CD4-positive, alpha-beta memory T cell (primary cell): ENCODE results near the gene TEX55. TPM values are rescaled to one million over a fixed set of nuclear protein-coding genes. Genes with fewer than 3 reads are reported as not detected.
"Not testable (repeated sequence)": the region's sequence is repeated elsewhere in the genome, so short reads cannot be mapped to it uniquely, and the experiment has no call there.

Experiments used
- CTCF ChIA-PET: fragments of 350-600 bp; sonication (Branson Sonifier 250); formaldehyde crosslinking; loops from one replicate; lab custom pipeline; 2021; ENCODE audit warnings: inconsistent platforms; ENCODE audit not compliant: partially characterized antibody; lab: Charles Lee
- POLR2A ChIA-PET: fragments of 350-600 bp; sonication (Branson Sonifier 250); formaldehyde crosslinking; loops from one replicate; lab custom pipeline; 2021; ENCODE audit not compliant: partially characterized antibody; lab: Charles Lee
- DNase-seq, 5 donors: peaks; one replicate each; pipeline versions ENCODE4 v3.0.0 to v3.0.0-alpha.2; 2020 to 2022; ENCODE audit warnings: mixed read lengths in 1 of 5
- H3K27ac ChIP-seq: one replicate; pipeline ENCODE4 v1.7.0; 2013; ENCODE audit warnings: low read depth, low read length
- H3K27me3 ChIP-seq: 2 replicates; pipeline ENCODE4 v1.7.0; 2013; ENCODE audit warnings: mild to moderate bottlenecking, low read length, moderate library complexity; ENCODE audit not compliant: insufficient read depth
- H3K36me3 ChIP-seq: 2 replicates; pipeline ENCODE4 v1.7.0; 2013; ENCODE audit warnings: mild to moderate bottlenecking, low read length, moderate library complexity; ENCODE audit not compliant: insufficient read depth
- H3K4me1 ChIP-seq: 2 replicates; pipeline ENCODE4 v1.7.0; 2013; ENCODE audit warnings: mild to moderate bottlenecking, low read length, moderate library complexity; ENCODE audit not compliant: insufficient read depth
- H3K4me3 ChIP-seq, 2 donors: one replicate each; pipeline ENCODE4 v1.7.0; 2013; ENCODE audit warnings: low read length in 2 of 2, mild to moderate bottlenecking in 1 of 2
- H3K9me3 ChIP-seq, 2 donors: one replicate each; pipeline ENCODE4 v1.7.0; 2013; ENCODE audit warnings: low read length in 2 of 2, control low read depth in 1 of 2; ENCODE audit not compliant: control insufficient read depth in 1 of 2
- H3K27ac Mint-ChIP-seq, 7 donors: one replicate each; pipeline ENCODE4 v1.8.0; 2020 to 2021; ENCODE audit warnings: mixed read lengths in 7 of 7, mild to moderate bottlenecking in 6 of 7, inconsistent platforms in 3 of 7, moderate library complexity in 3 of 7
- H3K27me3 Mint-ChIP-seq, 2 donors: one replicate each; pipeline ENCODE4 v1.8.0; 2020 to 2021; ENCODE audit warnings: mixed read lengths in 2 of 2
- H3K36me3 Mint-ChIP-seq, 2 donors: one replicate each; pipeline ENCODE4 v1.8.0; 2020 to 2021; ENCODE audit warnings: mixed read lengths in 2 of 2, inconsistent platforms in 1 of 2, mild to moderate bottlenecking in 1 of 2
- H3K4me1 Mint-ChIP-seq, 4 donors: one replicate each; pipeline ENCODE4 v1.8.0; 2020 to 2021; ENCODE audit warnings: mixed read lengths in 4 of 4, mild to moderate bottlenecking in 1 of 4
- H3K4me3 Mint-ChIP-seq, 8 donors: one replicate each; pipeline ENCODE4 v1.8.0; 2020 to 2021; ENCODE audit warnings: mixed read lengths in 8 of 8, mild to moderate bottlenecking in 7 of 8, moderate library complexity in 6 of 8, inconsistent platforms in 3 of 8
- H3K9me3 Mint-ChIP-seq, 8 donors: one replicate each; pipeline ENCODE4 v1.8.0; 2020 to 2021; ENCODE audit warnings: mixed read lengths in 8 of 8, mild to moderate bottlenecking in 5 of 8, inconsistent platforms in 3 of 8, moderate library complexity in 1 of 8
- intact Hi-C: fragments of 100-400 bp; cut with micrococcal nuclease; formaldehyde crosslinking; loops from one replicate; pipeline ENCODE4 v1.15.1; 2023
- polyA plus RNA-seq, 2 donors: library from polyadenylated mRNA; unstranded; fragments of 300-500 nt; fragmentation: Illumina TruSeq; gene quantifications; one replicate each; pipeline ENCODE4 v1.2.3, GENCODE V29; 2021
- total RNA-seq, 2 experiments: library from RNA; stranded (reverse); gene quantifications; one replicate each; pipeline ENCODE4 v1.2.3, GENCODE V29; 2021

Gene TEX55
- total RNA-seq (not detected), polyA plus RNA-seq (not detected)

GRCh38 chr3:119145500-119146167, at the start of gene TEX55:
TEX55 (plus strand) TSS chr3:119146165; CDS start chr3:119146190, 25 bp downstream.
- H3K4me3 Mint-ChIP-seq: no peak within 1 kb of the TSS
- DNase-seq: peak; percentile 11 to 40 (median 16)
- ChIA-PET CTCF (interaction anchor here (0.6 to 4.7 kb wide), 6 partner anchors 95 to 535 kb away, joined by 3 to 42 read pairs (median 4); partner anchors contain the start of gene B4GALT4), POLR2A (interaction anchor here (1.4 kb wide), 1 partner anchor 96 kb away, joined by 4 read pairs; the partner anchor contains the start of gene B4GALT4)
- H3K36me3 Mint-ChIP-seq: no peaks in the 10 kb centered on the region
- H3K27me3 ChIP-seq: no peaks in the 10 kb centered on the region
- H3K4me1 Mint-ChIP-seq: peaks cover 0 to 4% (median under 1%) of the 10 kb centered on the region in 4 donors
- peak within 1 kb of the TSS in 2 of 7 donors; percentile 24 to 38 for H3K27ac Mint-ChIP-seq
- H3K9me3 Mint-ChIP-seq: no peaks in the 10 kb centered on the region
- H3K4me1 ChIP-seq: no peaks in the 10 kb centered on the region
- intact Hi-C loops: loop anchor here (1.0 kb wide), 1 partner anchor 208 kb away; no protein-coding TSS in a partner anchor
- no peaks in the 10 kb centered on the region for H3K27me3 Mint-ChIP-seq
- H3K36me3 ChIP-seq: no peaks in the 10 kb centered on the region
- no peak within 1 kb of the TSS for H3K27ac ChIP-seq
- no peak within 1 kb of the TSS for H3K4me3 ChIP-seq
- no peaks in the 10 kb centered on the region for H3K9me3 ChIP-seq

GRCh38 chr3:119098003-119098402, 48.0 kb upstream of the TEX55 start:
- intact Hi-C loops: loop anchor here (1.0 to 5.0 kb wide), 5 partner anchors 64 to 583 kb away; partner anchors contain the start of gene IGSF11
- no peaks in the 10 kb centered on the region for H3K9me3 ChIP-seq

GRCh38 chr3:119098619-119099222, 47.2 kb upstream of the TEX55 start:
- H3K9me3 ChIP-seq: no peaks in the 10 kb centered on the region
- CTCF ChIA-PET: interaction anchor here (1.0 to 9.3 kb wide), 6 partner anchors 9 to 582 kb away, joined by 3 to 279 read pairs (median 10); partner anchors contain the start of gene IGSF11
- H3K27ac Mint-ChIP-seq: no peak overlapping the region
- no peak overlapping the region for H3K4me3 Mint-ChIP-seq
- H3K4me1 ChIP-seq: no peaks in the 10 kb centered on the region
- peaks cover 0 to 2% of the 10 kb centered on the region in 2 donors for H3K27me3 Mint-ChIP-seq
- H3K27me3 ChIP-seq: no peaks in the 10 kb centered on the region
- intact Hi-C loops: loop anchor here (1.0 to 5.0 kb wide), 5 partner anchors 64 to 582 kb away; partner anchors contain the start of gene IGSF11
- no peaks in the 10 kb centered on the region for H3K9me3 Mint-ChIP-seq
- no peaks in the 10 kb centered on the region for H3K36me3 Mint-ChIP-seq
- POLR2A ChIA-PET: no interaction called here
- no peaks in the 10 kb centered on the region for H3K4me1 Mint-ChIP-seq
- DNase-seq: peak in 4 of 5 donors; percentile 35 to 58 (median 42)
- H3K27ac ChIP-seq: no peak overlapping the region
- no peaks in the 10 kb centered on the region for H3K36me3 ChIP-seq
- H3K4me3 ChIP-seq: no peak overlapping the region

More at GRCh38 chr3:119098003-119098402, 48.0 kb upstream of the TEX55 start:
- no peaks in the 10 kb centered on the region for H3K36me3 ChIP-seq
- peaks cover 0 to 2% of the 10 kb centered on the region in 2 donors for H3K27me3 Mint-ChIP-seq
- H3K4me1 Mint-ChIP-seq: no peaks in the 10 kb centered on the region
- no peaks in the 10 kb centered on the region for H3K27me3 ChIP-seq
- POLR2A ChIA-PET: no interaction called here
- H3K36me3 Mint-ChIP-seq: no peaks in the 10 kb centered on the region
- H3K27ac Mint-ChIP-seq: no peak overlapping the region
- no peak overlapping the region for H3K4me3 ChIP-seq
- H3K9me3 Mint-ChIP-seq: no peaks in the 10 kb centered on the region
- H3K4me3 Mint-ChIP-seq: no peak overlapping the region
- no peak overlapping the region for H3K27ac ChIP-seq
- H3K4me1 ChIP-seq: no peaks in the 10 kb centered on the region
- CTCF ChIA-PET: interaction anchor here (0.7 to 9.3 kb wide), 8 partner anchors 8 to 256 kb away, joined by 3 to 279 read pairs (median 6); partner anchors contain the start of gene IGSF11
- DNase-seq: no peak

- no peaks in the 10 kb centered on the region for H3K4me1 Mint-ChIP-seq
- no peak overlapping the region for H3K27ac Mint-ChIP-seq
- H3K4me3 Mint-ChIP-seq: no peak overlapping the region
- no peaks in the 10 kb centered on the region for H3K36me3 ChIP-seq
- no peaks in the 10 kb centered on the region for H3K27me3 ChIP-seq
- H3K9me3 ChIP-seq: no peaks in the 10 kb centered on the region
- CTCF ChIA-PET: interaction anchor here (1.0 to 9.3 kb wide), 5 partner anchors 10 to 581 kb away, joined by 4 to 279 read pairs (median 12); partner anchors contain the start of gene IGSF11
- no peak overlapping the region for H3K4me3 ChIP-seq
- no peak for DNase-seq
- peaks cover 0 to 2% of the 10 kb centered on the region in 2 donors for H3K27me3 Mint-ChIP-seq
- intact Hi-C loops: loop anchor here (2.0 to 5.0 kb wide), 2 partner anchors 147 to 581 kb away; no protein-coding TSS in a partner anchor
- POLR2A ChIA-PET: no interaction called here
- no peaks in the 10 kb centered on the region for H3K4me1 ChIP-seq
- no peak overlapping the region for H3K27ac ChIP-seq
- no peaks in the 10 kb centered on the region for H3K9me3 Mint-ChIP-seq
- no peaks in the 10 kb centered on the region for H3K36me3 Mint-ChIP-seq
Measured at GRCh38 chr3:119099785-119100184, 46.2 kb upstream of the TEX55 start.

GRCh38 chr3:119104031-119104430, 41.9 kb upstream of the TEX55 start:
- Mint-ChIP-seq H3K9me3 (peaks cover 0 to 2% (median 0%) of the 10 kb centered on the region in 8 donors), H3K27ac (no peak overlapping the region), H3K4me3 (no peak overlapping the region), H3K27me3 (peaks cover 0 to 3% of the 10 kb centered on the region in 2 donors), H3K36me3 (no peaks in the 10 kb centered on the region), H3K4me1 (no peaks in the 10 kb centered on the region)
- no peak for DNase-seq
- ChIA-PET CTCF (interaction anchor here (0.8 to 2.4 kb wide), 3 partner anchors 8 to 220 kb away, joined by 3 to 26 read pairs (median 4); partner anchors contain the start of gene IGSF11), POLR2A (no interaction called here)
- Histone ChIP-seq H3K4me1 (no peaks in the 10 kb centered on the region), H3K9me3 (no peaks in the 10 kb centered on the region), H3K4me3 (no peak overlapping the region), H3K36me3 (no peaks in the 10 kb centered on the region), H3K27ac (no peak overlapping the region), H3K27me3 (no peaks in the 10 kb centered on the region)
- intact Hi-C loops: no loop called here

- POLR2A ChIA-PET, H3K36me3 ChIP-seq, H3K9me3 ChIP-seq, CTCF ChIA-PET, H3K27ac ChIP-seq, H3K4me1 ChIP-seq, H3K4me3 Mint-ChIP-seq, DNase-seq, H3K27ac Mint-ChIP-seq, H3K4me1 Mint-ChIP-seq, H3K27me3 ChIP-seq, intact Hi-C loops, H3K4me3 ChIP-seq: not testable (repeated sequence)
- peaks cover 0 to 48% (median 35%) of the 10 kb centered on the region in 8 donors for H3K9me3 Mint-ChIP-seq
- H3K36me3 Mint-ChIP-seq: peaks cover 4 to 13% of the 10 kb centered on the region in 2 donors
- peaks cover 18% of the 10 kb centered on the region in 2 donors for H3K27me3 Mint-ChIP-seq
Measured at GRCh38 chr3:119118330-119118729, 27.6 kb upstream of the TEX55 start.

GRCh38 chr3:119120480-119120879, 25.5 kb upstream of the TEX55 start:
- Histone ChIP-seq H3K9me3 (no peaks in the 10 kb centered on the region), H3K4me1 (no peaks in the 10 kb centered on the region), H3K27me3 (no peaks in the 10 kb centered on the region), H3K36me3 (no peaks in the 10 kb centered on the region), H3K27ac (no peak overlapping the region), H3K4me3 (no peak overlapping the region)
- intact Hi-C loops: no loop called here
- no peak for DNase-seq
- ChIA-PET CTCF (no interaction called here), POLR2A (no interaction called here)
- H3K9me3 Mint-ChIP-seq: peaks cover 0 to 36% (median 26%) of the 10 kb centered on the region in 8 donors
- H3K27me3 Mint-ChIP-seq: peaks cover 18 to 23% of the 10 kb centered on the region in 2 donors
- peaks cover 4 to 6% of the 10 kb centered on the region in 2 donors for H3K36me3 Mint-ChIP-seq
- no peak overlapping the region for H3K27ac Mint-ChIP-seq
- no peak overlapping the region for H3K4me3 Mint-ChIP-seq
- no peaks in the 10 kb centered on the region for H3K4me1 Mint-ChIP-seq
